CD14-positive monocyte (primary cell): ENCODE results near the gene ATP10D. TPM values are rescaled to one million over a fixed set of nuclear protein-coding genes. Genes with fewer than 3 reads are reported as not detected.

ENCODE experiments used
- DNase-seq, 3 donors: peaks; one replicate each; pipeline ENCODE4 v3.0.0-alpha.2; 2011 to 2022
- H2AFZ ChIP-seq: 2 replicates; pipeline ENCODE4 v1.6.0; 2012; ENCODE audit warnings: mild to moderate bottlenecking, low read depth, low read length, inconsistent platforms; ENCODE audit not compliant: insufficient read depth, poor library complexity, severe bottlenecking
- H3K27ac ChIP-seq, 2 donors: 1 replicate in 1 of 2; 2 replicates in 1 of 2; pipeline ENCODE4 v1.5.1; 2012 to 2013; ENCODE audit warnings: low read length in 2 of 2, control low read depth in 1 of 2, inconsistent platforms in 1 of 2, low read depth in 1 of 2, mild to moderate bottlenecking in 1 of 2
- H3K27me3 ChIP-seq, 2 donors: one replicate each; pipeline versions ENCODE4 v1.6.0 to v1.6.1; 2011 to 2013; ENCODE audit warnings: low read length in 2 of 2; ENCODE audit not compliant: control insufficient read depth in 2 of 2, insufficient read depth in 2 of 2
- H3K36me3 ChIP-seq, 2 donors: replicated peaks in 1 of 2; 1 replicate in 1 of 2; 2 replicates in 1 of 2; pipeline versions ENCODE4 v1.5.1 to v1.6.1; 2012 to 2013; ENCODE audit warnings: low read length in 2 of 2, control low read depth in 1 of 2, inconsistent platforms in 1 of 2, mild to moderate bottlenecking in 1 of 2; ENCODE audit not compliant: insufficient read depth in 2 of 2, control insufficient read depth in 1 of 2
- H3K4me1 ChIP-seq, 2 donors: 1 replicate in 1 of 2; 2 replicates in 1 of 2; pipeline versions ENCODE4 v1.5.1 to v1.6.1; 2012 to 2013; ENCODE audit warnings: low read length in 2 of 2, control low read depth in 1 of 2, inconsistent platforms in 1 of 2, mild to moderate bottlenecking in 1 of 2, moderate library complexity in 1 of 2; ENCODE audit not compliant: insufficient read depth in 2 of 2, control insufficient read depth in 1 of 2
- H3K4me2 ChIP-seq: replicated peaks from 2 replicates; pipeline ENCODE3; 2012; ENCODE audit warnings: low read length, moderate library complexity, mild to moderate bottlenecking; ENCODE audit not compliant: poor library complexity, severe bottlenecking; ENCODE audit errors: extremely low read depth
- H3K4me3 ChIP-seq, 3 experiments: fragments of 200-600 bp in 1 of 3; sonication (generic) in 1 of 3; replicated peaks in 1 of 3; 1 replicate in 2 of 3; 2 replicates in 1 of 3; pipeline ENCODE4 v1.5.1; 2011 to 2013; ENCODE audit warnings: low read length in 3 of 3, mild to moderate bottlenecking in 3 of 3, control low read depth in 2 of 3, low read depth in 2 of 3, inconsistent platforms in 1 of 3, moderate library complexity in 1 of 3
- H3K79me2 ChIP-seq: 2 replicates; pipeline ENCODE4 v1.6.0; 2012; ENCODE audit warnings: mild to moderate bottlenecking, control low read depth, inconsistent platforms, low read length, moderate library complexity; ENCODE audit not compliant: insufficient read depth
- H3K9ac ChIP-seq: 2 replicates; pipeline ENCODE4 v1.6.0; 2017; ENCODE audit warnings: low read length, mild to moderate bottlenecking; ENCODE audit not compliant: insufficient read depth, poor library complexity, severe bottlenecking
- H3K9me3 ChIP-seq, 2 donors: replicated peaks in 1 of 2; 1 replicate in 1 of 2; 2 replicates in 1 of 2; pipeline versions ENCODE4 v1.5.1 to v1.6.1; 2012 to 2013; ENCODE audit warnings: low read length in 2 of 2, control low read depth in 1 of 2; ENCODE audit not compliant: control insufficient read depth in 1 of 2, insufficient read depth in 1 of 2
- H4K20me1 ChIP-seq: 2 replicates; pipeline ENCODE4 v1.6.0; 2012; ENCODE audit warnings: mild to moderate bottlenecking, low read length, control low read depth, moderate library complexity; ENCODE audit not compliant: insufficient read depth
- H3K27ac Mint-ChIP-seq, 7 donors: one replicate each; pipeline ENCODE4 v1.8.0; 2020; ENCODE audit warnings: mild to moderate bottlenecking in 7 of 7, mixed read lengths in 7 of 7, moderate library complexity in 6 of 7, inconsistent platforms in 2 of 7
- H3K27me3 Mint-ChIP-seq, 3 donors: one replicate each; pipeline ENCODE4 v1.8.0; 2021 to 2022; ENCODE audit warnings: low read depth in 3 of 3, mild to moderate bottlenecking in 3 of 3, mixed read lengths in 3 of 3, moderate library complexity in 3 of 3, inconsistent platforms in 1 of 3
- H3K36me3 Mint-ChIP-seq, 2 donors: one replicate each; pipeline ENCODE4 v1.8.0; 2020; ENCODE audit warnings: mixed read lengths in 2 of 2, inconsistent platforms in 1 of 2, mild to moderate bottlenecking in 1 of 2
- H3K4me1 Mint-ChIP-seq: one replicate; pipeline ENCODE4 v1.8.0; 2020; ENCODE audit warnings: mild to moderate bottlenecking, mixed read lengths
- H3K4me3 Mint-ChIP-seq, 2 donors: one replicate each; pipeline ENCODE4 v1.8.0; 2020; ENCODE audit warnings: mild to moderate bottlenecking in 2 of 2, mixed read lengths in 2 of 2, moderate library complexity in 1 of 2
- H3K9me3 Mint-ChIP-seq, 7 donors: one replicate each; pipeline ENCODE4 v1.8.0; 2020 to 2022; ENCODE audit warnings: mixed read lengths in 7 of 7, mild to moderate bottlenecking in 6 of 7, moderate library complexity in 6 of 7, inconsistent platforms in 2 of 7
- CTCF ChIP-seq: fragments of 200-600 bp; IDR thresholded peaks from one replicate; pipeline ENCODE4 v1.8.0; 2022; ENCODE audit warnings: antibody characterized with exemption, mild to moderate bottlenecking
- WGBS: methylation state at CpG from one replicate; pipeline ENCODE4 v1.1.5; 2013; ENCODE audit warnings: missing lambda C conversion rate; ENCODE audit not compliant: insufficient coverage; 5-methylcytosine and 5-hydroxymethylcytosine counted together
- intact Hi-C, 2 donors: fragments of 100-400 bp; cut with micrococcal nuclease; formaldehyde crosslinking; loops; one replicate each; pipeline versions ENCODE4 v1.15.0 to v1.15.1; 2023
- polyA plus RNA-seq, 3 donors: library from polyadenylated mRNA; depleted of rRNA in 1 of 3; unstranded in 2 of 3; stranded (reverse) in 1 of 3; fragments of 300-500 nt in 2 of 3; fragments of >200 nt in 1 of 3; fragmentation: Illumina TruSeq in 2 of 3; gene quantifications; 1 replicate in 2 of 3; 2 replicates in 1 of 3; pipeline ENCODE4 v1.2.3, GENCODE V29; 2012 to 2021

ATP10D gene
- polyA plus RNA-seq, 3 donors: 8.4 to 16.9 (median 14.1) TPM

GRCh38 chr4:47597696-47598095 is 112.6 kb downstream of the ATP10D start:
- H3K9me3 Mint-ChIP-seq: peaks cover 0 to 9% (median 2%) of the 10 kb centered on the region in 7 donors
- no peaks in the 10 kb centered on the region for H3K27me3 Mint-ChIP-seq
- peaks cover 25 to 45% of the 10 kb centered on the region in 2 donors for H3K36me3 Mint-ChIP-seq

GRCh38 chr4:47598320-47598719 is 113.2 kb downstream of the ATP10D start:
- Histone ChIP-seq H3K4me1 (no peaks in the 10 kb centered on the region), H3K9me3 (peaks cover 6 to 8% of the 10 kb centered on the region in 2 donors), H3K79me2 (no peaks in the 10 kb centered on the region), H2AFZ (no peak overlapping the region), H4K20me1 (no peaks in the 10 kb centered on the region), H3K27me3 (no peaks in the 10 kb centered on the region), H3K4me2 (no peak overlapping the region), H3K36me3 (peaks cover 0 to 43% of the 10 kb centered on the region in 2 donors), H3K9ac (no peak overlapping the region), H3K27ac (no peak overlapping the region), H3K4me3 (no peak overlapping the region)
- H3K27me3 Mint-ChIP-seq: no peaks in the 10 kb centered on the region
- H3K9me3 Mint-ChIP-seq: peaks cover 3 to 15% (median 8%) of the 10 kb centered on the region in 7 donors
- DNase-seq: no peak
- H3K36me3 Mint-ChIP-seq: peaks cover 26 to 46% of the 10 kb centered on the region in 2 donors
- WGBS: no CpG with 5 or more reads among the region's 1 CpG
- intact Hi-C loops: no loop called here
- no peak for TF ChIP-seq CTCF
- no peaks in the 10 kb centered on the region for H3K4me1 Mint-ChIP-seq
- H3K4me3 Mint-ChIP-seq: no peak overlapping the region
- no peak overlapping the region for H3K27ac Mint-ChIP-seq

More at GRCh38 chr4:47597696-47598095, 112.6 kb downstream of the ATP10D start:
- H3K9me3 ChIP-seq: peaks cover 3 to 4% of the 10 kb centered on the region in 2 donors
- no peaks in the 10 kb centered on the region for H3K79me2 ChIP-seq
- no peak for TF ChIP-seq CTCF
- no peak overlapping the region for H3K27ac Mint-ChIP-seq
- no peaks in the 10 kb centered on the region for H3K27me3 ChIP-seq
- no peak overlapping the region for H3K27ac ChIP-seq
- no peak overlapping the region for H3K4me2 ChIP-seq
- peaks cover 5 to 44% of the 10 kb centered on the region in 2 donors for H3K36me3 ChIP-seq
- H2AFZ ChIP-seq: no peak overlapping the region
- H3K9ac ChIP-seq: no peak overlapping the region
- H3K4me3 ChIP-seq: no peak overlapping the region
- no peaks in the 10 kb centered on the region for H3K4me1 Mint-ChIP-seq
- no peaks in the 10 kb centered on the region for H4K20me1 ChIP-seq
- DNase-seq: no peak
- intact Hi-C loops: no loop called here
- no peaks in the 10 kb centered on the region for H3K4me1 ChIP-seq
- no peak overlapping the region for H3K4me3 Mint-ChIP-seq
- WGBS: 100% methylated on average over 1 of the region's 1 CpG
